GM12891 (cell line): ENCODE measurements around the gene LILRB3.

Experiments
- PAX5 ChIP-seq: IDR thresholded peaks from 2 replicates; pipeline ENCODE4 v1.6.1; 2011; ENCODE audit warnings: low read length, moderate library complexity, mild to moderate bottlenecking; ENCODE audit not compliant: insufficient read depth, severe bottlenecking
- POLR2A ChIP-seq: IDR thresholded peaks from 2 replicates; pipeline ENCODE4 v1.6.1; 2011; ENCODE audit warnings: low read depth, low read length, control low read depth
- POLR2AphosphoS5 ChIP-seq: IDR thresholded peaks from 2 replicates; pipeline ENCODE4 v1.6.1; 2011; ENCODE audit warnings: low read depth, low read length, control low read depth

DNA sequence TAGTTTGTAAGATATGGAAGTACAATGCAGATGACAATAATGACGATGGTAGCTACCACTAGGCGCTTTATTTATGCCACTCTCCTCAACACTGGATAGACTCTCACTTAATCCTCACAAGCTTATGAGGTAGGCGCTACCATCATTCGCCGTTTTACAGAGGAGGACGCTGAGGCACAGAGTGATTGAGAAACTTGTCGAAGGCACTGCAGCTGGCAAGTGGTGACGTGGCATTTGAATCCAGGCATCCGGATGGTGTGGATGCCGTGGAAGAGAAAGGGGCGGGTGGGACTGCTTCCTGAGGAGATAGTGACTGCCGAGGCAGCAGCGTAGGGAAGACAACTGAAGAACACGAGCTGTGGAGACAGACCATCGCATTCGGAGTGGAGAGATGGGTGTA, 23.4 kb downstream of the LILRB3 start:
- TF ChIP-seq POLR2A (no peak), POLR2AphosphoS5 (no peak), PAX5 (no peak)
